Measurements from ENCODE around the gene DIDO1.
"Not testable (repeated sequence)": the region's sequence is repeated elsewhere in the genome, so short reads cannot be mapped to it uniquely, and the experiment has no call there.

The DIDO1 gene

GRCh38 chr20:62960446-62961309, 34.4 kb upstream of the DIDO1 start:
- no CpG with 5 or more reads among the region's 31 CpGs for WGBS (ENCODE audit: extremely low coverage, insufficient coverage, low lambda C conversion rate)
- not testable (repeated sequence) for H3K27me3 ChIP-seq (ENCODE audit: insufficient read depth, low read length, poor library complexity); H3K4ac ChIP-seq (ENCODE audit: low read depth, low read length); H2BK120ac ChIP-seq (ENCODE audit: low read depth, low read length); H3K36me3 ChIP-seq (ENCODE audit: control insufficient read depth, insufficient read depth, low read length); H4K8ac ChIP-seq (ENCODE audit: low read depth, low read length); H4K5ac ChIP-seq (ENCODE audit: low read length); H2BK15ac ChIP-seq (replicated peaks; ENCODE audit: low read depth); H3K79me2 ChIP-seq (ENCODE audit: control insufficient read depth, insufficient read depth, low read length); H2AK5ac ChIP-seq (ENCODE audit: low read length); H3K18ac ChIP-seq (ENCODE audit: low read length); H3K4me2 ChIP-seq (ENCODE audit: low read length); H3K56ac ChIP-seq (ENCODE audit: low read length); H2BK5ac ChIP-seq (ENCODE audit: low read length); H3K79me1 ChIP-seq (ENCODE audit: low read length); H3K23ac ChIP-seq (ENCODE audit: low read length); H3K9ac ChIP-seq (ENCODE audit: low read length); H3K27ac ChIP-seq (ENCODE audit: low read depth, low read length); H3K4me1 ChIP-seq (ENCODE audit: control insufficient read depth, low read depth, low read length); H3K4me3 ChIP-seq (ENCODE audit: low read length); DNase-seq

- Histone ChIP-seq H3K4ac (ENCODE audit: low read depth, low read length) (no peak overlapping the region), H2AK5ac (ENCODE audit: low read length) (no peak overlapping the region), H3K23ac (ENCODE audit: low read length) (no peak overlapping the region), H3K27me3 (ENCODE audit: insufficient read depth, low read length, poor library complexity) (no peaks in the 10 kb centered on the region), H3K4me2 (ENCODE audit: low read length) (no peak overlapping the region), H3K4me1 (ENCODE audit: control insufficient read depth, low read depth, low read length) (no peaks in the 10 kb centered on the region), H3K56ac (ENCODE audit: low read length) (no peak overlapping the region), H4K5ac (ENCODE audit: low read length) (no peak overlapping the region), H3K36me3 (ENCODE audit: control insufficient read depth, insufficient read depth, low read length) (peaks cover 4% of the 10 kb centered on the region), H3K4me3 (ENCODE audit: low read length) (no peak overlapping the region), H2BK120ac (ENCODE audit: low read depth, low read length) (no peak overlapping the region), H2BK15ac (replicated peaks; ENCODE audit: low read depth) (no peak overlapping the region), H3K27ac (ENCODE audit: low read depth, low read length) (no peak overlapping the region), H4K8ac (ENCODE audit: low read depth, low read length) (no peak overlapping the region), H3K79me1 (ENCODE audit: low read length) (peaks cover 2% of the 10 kb centered on the region), H2BK5ac (ENCODE audit: low read length) (no peak overlapping the region), H3K18ac (ENCODE audit: low read length) (no peak overlapping the region), H3K9ac (ENCODE audit: low read length) (no peak overlapping the region), H3K79me2 (ENCODE audit: control insufficient read depth, insufficient read depth, low read length) (no peaks in the 10 kb centered on the region)
- DNase-seq, result no peak
- WGBS (ENCODE audit: extremely low coverage, insufficient coverage, low lambda C conversion rate), result no CpG with 5 or more reads among the region's 20 CpGs
Measured at GRCh38 chr20:62959998-62960436, 33.7 kb upstream of the DIDO1 start.

DNA sequence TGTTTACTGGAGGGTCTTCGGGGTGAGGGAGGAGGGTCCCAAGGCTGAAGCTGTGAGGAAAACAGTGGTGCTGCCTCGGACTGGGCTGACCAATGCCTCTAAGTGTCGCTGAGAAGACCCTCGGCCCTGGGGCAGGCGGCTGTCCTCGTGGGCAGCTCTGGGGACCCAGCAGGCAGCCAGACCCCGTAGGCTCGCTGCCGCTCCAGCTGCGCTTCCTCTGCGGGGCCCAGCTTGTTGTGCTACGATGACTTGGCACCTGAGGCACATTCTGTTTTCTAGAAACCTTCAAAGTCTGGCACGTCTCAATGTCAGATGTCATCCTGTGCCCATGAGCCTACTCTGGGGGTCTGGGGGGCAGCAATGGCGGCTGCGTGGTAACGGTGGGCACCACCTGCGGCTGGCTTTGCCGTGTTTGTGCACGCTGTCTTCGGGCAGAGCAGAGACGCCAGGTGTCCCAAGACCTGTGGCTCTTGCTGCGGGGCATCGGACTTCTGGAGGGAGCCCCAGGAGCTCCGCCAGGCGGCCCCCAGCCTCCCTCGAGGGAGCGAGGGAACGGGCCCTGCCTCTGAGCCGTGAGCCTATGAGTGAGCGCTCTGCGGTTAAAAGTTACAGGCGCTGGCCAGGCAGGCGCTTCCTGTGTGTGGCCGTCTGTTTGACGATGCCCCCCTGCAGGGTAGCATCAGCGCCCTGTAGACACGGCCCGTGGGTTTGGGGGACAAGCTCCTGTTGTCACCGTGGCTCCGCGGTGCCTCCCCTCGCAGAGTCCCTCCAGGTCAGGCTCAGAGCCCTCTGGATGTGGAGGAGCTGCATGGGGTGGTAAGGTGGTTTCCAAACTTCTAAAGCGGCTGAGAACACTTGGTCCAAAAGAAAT, 33.0 kb upstream of the DIDO1 start:
- Histone ChIP-seq H3K4ac (ENCODE audit: low read depth, low read length) (no peak overlapping the region), H3K9ac (ENCODE audit: low read length) (no peak overlapping the region), H3K23ac (ENCODE audit: low read length) (no peak overlapping the region), H3K56ac (ENCODE audit: low read length) (no peak overlapping the region), H3K18ac (ENCODE audit: low read length) (no peak overlapping the region), H3K4me3 (ENCODE audit: low read length) (no peak overlapping the region), H3K4me2 (ENCODE audit: low read length) (no peak overlapping the region), H2BK5ac (ENCODE audit: low read length) (no peak overlapping the region), H3K36me3 (ENCODE audit: control insufficient read depth, insufficient read depth, low read length) (peaks cover 4% of the 10 kb centered on the region), H3K4me1 (ENCODE audit: control insufficient read depth, low read depth, low read length) (no peaks in the 10 kb centered on the region), H2AK5ac (ENCODE audit: low read length) (no peak overlapping the region), H3K79me2 (ENCODE audit: control insufficient read depth, insufficient read depth, low read length) (no peaks in the 10 kb centered on the region), H2BK120ac (ENCODE audit: low read depth, low read length) (no peak overlapping the region), H4K8ac (ENCODE audit: low read depth, low read length) (no peak overlapping the region), H3K27me3 (ENCODE audit: insufficient read depth, low read length, poor library complexity) (no peaks in the 10 kb centered on the region), H3K79me1 (ENCODE audit: low read length) (peaks cover 2% of the 10 kb centered on the region), H3K27ac (ENCODE audit: low read depth, low read length) (no peak overlapping the region), H2BK15ac (replicated peaks; ENCODE audit: low read depth) (no peak overlapping the region), H4K5ac (ENCODE audit: low read length) (no peak overlapping the region)
- WGBS (ENCODE audit: extremely low coverage, insufficient coverage, low lambda C conversion rate), result no CpG with 5 or more reads among the region's 43 CpGs
- no peak for DNase-seq

- Histone ChIP-seq H3K27me3 (ENCODE audit: insufficient read depth, low read length, poor library complexity) (no peaks in the 10 kb centered on the region), H2BK15ac (replicated peaks; ENCODE audit: low read depth) (no peak overlapping the region), H3K4ac (ENCODE audit: low read depth, low read length) (no peak overlapping the region), H3K18ac (ENCODE audit: low read length) (no peak overlapping the region), H3K4me2 (ENCODE audit: low read length) (no peak overlapping the region), H2BK120ac (ENCODE audit: low read depth, low read length) (no peak overlapping the region), H3K4me3 (ENCODE audit: low read length) (no peak overlapping the region), H3K79me2 (ENCODE audit: control insufficient read depth, insufficient read depth, low read length) (no peaks in the 10 kb centered on the region), H3K23ac (ENCODE audit: low read length) (no peak overlapping the region), H4K5ac (ENCODE audit: low read length) (no peak overlapping the region), H2AK5ac (ENCODE audit: low read length) (no peak overlapping the region), H3K27ac (ENCODE audit: low read depth, low read length) (no peak overlapping the region), H3K56ac (ENCODE audit: low read length) (no peak overlapping the region), H3K36me3 (ENCODE audit: control insufficient read depth, insufficient read depth, low read length) (peaks cover 4% of the 10 kb centered on the region), H3K9ac (ENCODE audit: low read length) (no peak overlapping the region), H3K79me1 (ENCODE audit: low read length) (peaks cover 2% of the 10 kb centered on the region), H3K4me1 (ENCODE audit: control insufficient read depth, low read depth, low read length) (peaks cover 1% of the 10 kb centered on the region), H4K8ac (ENCODE audit: low read depth, low read length) (no peak overlapping the region), H2BK5ac (ENCODE audit: low read length) (no peak overlapping the region)
- no peak for DNase-seq
- no CpG with 5 or more reads among the region's 10 CpGs for WGBS (ENCODE audit: extremely low coverage, insufficient coverage, low lambda C conversion rate)
Measured at GRCh38 chr20:62958388-62959100, 32.2 kb upstream of the DIDO1 start.

- Histone ChIP-seq H4K5ac (ENCODE audit: low read length) (no peak overlapping the region), H2BK15ac (replicated peaks; ENCODE audit: low read depth) (no peak overlapping the region), H3K27ac (ENCODE audit: low read depth, low read length) (no peak overlapping the region), H3K79me1 (ENCODE audit: low read length) (peaks cover 5% of the 10 kb centered on the region), H4K8ac (ENCODE audit: low read depth, low read length) (no peak overlapping the region), H3K4me1 (ENCODE audit: control insufficient read depth, low read depth, low read length) (peaks cover 5% of the 10 kb centered on the region), H3K18ac (ENCODE audit: low read length) (no peak overlapping the region), H3K27me3 (ENCODE audit: insufficient read depth, low read length, poor library complexity) (no peaks in the 10 kb centered on the region), H3K4me3 (ENCODE audit: low read length) (no peak overlapping the region), H3K9ac (ENCODE audit: low read length) (no peak overlapping the region), H3K79me2 (ENCODE audit: control insufficient read depth, insufficient read depth, low read length) (no peaks in the 10 kb centered on the region), H3K4ac (ENCODE audit: low read depth, low read length) (no peak overlapping the region), H3K4me2 (ENCODE audit: low read length) (no peak overlapping the region), H2AK5ac (ENCODE audit: low read length) (no peak overlapping the region), H3K23ac (ENCODE audit: low read length) (no peak overlapping the region), H3K56ac (ENCODE audit: low read length) (no peak overlapping the region), H3K36me3 (ENCODE audit: control insufficient read depth, insufficient read depth, low read length) (peaks cover 4% of the 10 kb centered on the region), H2BK5ac (ENCODE audit: low read length) (no peak overlapping the region), H2BK120ac (ENCODE audit: low read depth, low read length) (no peak overlapping the region)
- WGBS (ENCODE audit: extremely low coverage, insufficient coverage, low lambda C conversion rate), result no CpG with 5 or more reads among the region's 36 CpGs
- no peak for DNase-seq
Measured at GRCh38 chr20:62957136-62958117, 31.1 kb upstream of the DIDO1 start.
